ENCODE results near the gene MAPK11.

- no peak for TF ChIP-seq CTCF (IDR thresholded peaks at IDR 0.05)
- no peak for TF ChIP-seq POLR2A (IDR thresholded peaks at IDR 0.05)
- TF ChIP-seq POLR2AphosphoS5 (IDR thresholded peaks at IDR 0.05) = no peak
- TF ChIP-seq EP300 (IDR thresholded peaks at IDR 0.05; ENCODE audit: low read depth) = no peak
Observed at GRCh38 chr22:50302564-50302963, 32.4 kb upstream of the MAPK11 start.

Data from transverse colon (tissue), 4 donors.